ENCODE data around the gene MRPL46. TPM values are rescaled to one million over a fixed set of nuclear protein-coding genes. Genes with fewer than 3 reads are reported as not detected.
"Not testable (repeated sequence)": the region's sequence is repeated elsewhere in the genome, so short reads cannot be mapped to it uniquely, and the experiment has no call there.

MRPL46 gene
- total RNA-seq, 1 donor from 2014 or later: 19.3 TPM

GRCh38 chr15:88472225-88472624 lies 5.0 kb upstream of the MRPL46 start:
- peaks cover 17% of the 10 kb centered on the region for H3K4me1 Mint-ChIP-seq (ENCODE audit: low read depth, unreplicated experiment)
- H3K4me3 Mint-ChIP-seq (ENCODE audit: unreplicated experiment): peak overlapping the region; percentile 5
- H3K27me3 Mint-ChIP-seq (ENCODE audit: unreplicated experiment): peaks cover 3% of the 10 kb centered on the region
- H3K9me3 Mint-ChIP-seq (ENCODE audit: unreplicated experiment): peaks cover 9% of the 10 kb centered on the region
- no peaks in the 10 kb centered on the region for H3K36me3 Mint-ChIP-seq (ENCODE audit: unreplicated experiment)
- TF ChIP-seq CTCF (IDR thresholded peaks at IDR 0.05; ENCODE audit: partially characterized antibody, unreplicated experiment): no peak
- H3K27ac Mint-ChIP-seq (ENCODE audit: unreplicated experiment): no peak overlapping the region
- no peak for DNase-seq

GRCh38 chr15:88470625-88471372 lies 3.6 kb upstream of the MRPL46 start:
- peaks cover 5% of the 10 kb centered on the region for H3K27me3 Mint-ChIP-seq (ENCODE audit: unreplicated experiment)
- no peaks in the 10 kb centered on the region for H3K36me3 Mint-ChIP-seq (ENCODE audit: unreplicated experiment)
- TF ChIP-seq CTCF (IDR thresholded peaks at IDR 0.05; ENCODE audit: partially characterized antibody, unreplicated experiment): peak; percentile 49
- H3K4me1 Mint-ChIP-seq (ENCODE audit: low read depth, unreplicated experiment): peaks cover 14% of the 10 kb centered on the region
- H3K4me3 Mint-ChIP-seq (ENCODE audit: unreplicated experiment): no peak overlapping the region
- DNase-seq: no peak
- no peak overlapping the region for H3K27ac Mint-ChIP-seq (ENCODE audit: unreplicated experiment)
- H3K9me3 Mint-ChIP-seq (ENCODE audit: unreplicated experiment): peaks cover 11% of the 10 kb centered on the region

- no peak for TF ChIP-seq CTCF (IDR thresholded peaks at IDR 0.05; ENCODE audit: partially characterized antibody, unreplicated experiment)
- Mint-ChIP-seq H3K4me1 (ENCODE audit: low read depth, unreplicated experiment) (peaks cover 14% of the 10 kb centered on the region), H3K27me3 (ENCODE audit: unreplicated experiment) (peaks cover 5% of the 10 kb centered on the region), H3K36me3 (ENCODE audit: unreplicated experiment) (no peaks in the 10 kb centered on the region), H3K27ac (ENCODE audit: unreplicated experiment) (no peak overlapping the region), H3K9me3 (ENCODE audit: unreplicated experiment) (peaks cover 11% of the 10 kb centered on the region), H3K4me3 (ENCODE audit: unreplicated experiment) (no peak overlapping the region)
- DNase-seq: no peak
Measured at GRCh38 chr15:88469321-88469720, 2.1 kb upstream of the MRPL46 start.

GRCh38 chr15:88468721-88469120 lies 1.5 kb upstream of the MRPL46 start:
- not testable (repeated sequence) for DNase-seq; H3K36me3 Mint-ChIP-seq (ENCODE audit: unreplicated experiment)
- peaks cover 11% of the 10 kb centered on the region for H3K9me3 Mint-ChIP-seq (ENCODE audit: unreplicated experiment)

GRCh38 chr15:88467935-88468528 lies 844 bp upstream of the MRPL46 start:
- Mint-ChIP-seq H3K4me3 (ENCODE audit: unreplicated experiment) (peak overlapping the region; percentile 97), H3K36me3 (ENCODE audit: unreplicated experiment) (no peaks in the 10 kb centered on the region), H3K27ac (ENCODE audit: unreplicated experiment) (peak overlapping the region; percentile 98), H3K4me1 (ENCODE audit: low read depth, unreplicated experiment) (peaks cover 14% of the 10 kb centered on the region), H3K27me3 (ENCODE audit: unreplicated experiment) (peaks cover 5% of the 10 kb centered on the region), H3K9me3 (ENCODE audit: unreplicated experiment) (peaks cover 11% of the 10 kb centered on the region)
- TF ChIP-seq CTCF (IDR thresholded peaks at IDR 0.05; ENCODE audit: partially characterized antibody, unreplicated experiment): no peak
- DNase-seq: no peak

More at GRCh38 chr15:88468721-88469120, 1.5 kb upstream of the MRPL46 start:
- Mint-ChIP-seq H3K4me1 (ENCODE audit: low read depth, unreplicated experiment) (peaks cover 14% of the 10 kb centered on the region), H3K4me3 (ENCODE audit: unreplicated experiment) (peak overlapping the region; percentile 97), H3K27ac (ENCODE audit: unreplicated experiment) (peak overlapping the region; percentile 98)
- not testable (repeated sequence) for H3K27me3 Mint-ChIP-seq (ENCODE audit: unreplicated experiment)

Data from glutamatergic neuron (in vitro differentiated cells).